GM12875 (cell line): ENCODE measurements around the gene DIO3.

Experiments used
- H3K4me3 ChIP-seq: one replicate; pipeline ENCODE4 v1.5.1; 2011; ENCODE audit warnings: low read depth, low read length, control low read depth
- CTCF ChIP-seq: IDR thresholded peaks from 2 replicates; pipeline ENCODE4 v1.5.1; 2011; ENCODE audit warnings: low read depth, mild to moderate bottlenecking, control low read depth, inconsistent platforms, low read length, moderate library complexity, borderline replicate concordance; ENCODE audit not compliant: insufficient read depth

DIO3 gene

GRCh38 chr14:101589486-101590015 lies 28.3 kb downstream of the DIO3 start:
- TF ChIP-seq CTCF = no peak
- no peak overlapping the region for H3K4me3 ChIP-seq

- TF ChIP-seq CTCF = no peak
- H3K4me3 ChIP-seq = no peak overlapping the region
These were observed 28.8 kb downstream of the DIO3 start for GRCh38 chr14:101590062-101590461.

GRCh38 chr14:101590616-101591015 lies 29.3 kb downstream of the DIO3 start:
- TF ChIP-seq CTCF = no peak

GRCh38 chr14:101591121-101591520 lies 29.8 kb downstream of the DIO3 start:
- no peak for TF ChIP-seq CTCF
- H3K4me3 ChIP-seq = no peak overlapping the region

More at GRCh38 chr14:101590616-101591015, 29.3 kb downstream of the DIO3 start:
- H3K4me3 ChIP-seq = no peak overlapping the region

- TF ChIP-seq CTCF = no peak
- H3K4me3 ChIP-seq = no peak overlapping the region
These were observed 30.3 kb downstream of the DIO3 start for GRCh38 chr14:101591582-101591981.

- TF ChIP-seq CTCF = no peak
These were observed 32.3 kb downstream of the DIO3 start for GRCh38 chr14:101593411-101594238.

More at GRCh38 chr14:101593411-101594238, 32.3 kb downstream of the DIO3 start:
- H3K4me3 ChIP-seq = no peak overlapping the region
